GM12875 (cell line): ENCODE measurements around the gene GPATCH8.

Experiments used
- H3K4me3 ChIP-seq: one replicate; pipeline ENCODE4 v1.5.1; 2011; ENCODE audit warnings: low read depth, low read length, control low read depth
- TF ChIP-seq, protein P1 (sequence below): IDR thresholded peaks from 2 replicates; pipeline ENCODE4 v1.5.1; 2011; ENCODE audit warnings: low read depth, mild to moderate bottlenecking, control low read depth, inconsistent platforms, low read length, moderate library complexity, borderline replicate concordance; ENCODE audit not compliant: insufficient read depth

GPATCH8 gene

DNA sequence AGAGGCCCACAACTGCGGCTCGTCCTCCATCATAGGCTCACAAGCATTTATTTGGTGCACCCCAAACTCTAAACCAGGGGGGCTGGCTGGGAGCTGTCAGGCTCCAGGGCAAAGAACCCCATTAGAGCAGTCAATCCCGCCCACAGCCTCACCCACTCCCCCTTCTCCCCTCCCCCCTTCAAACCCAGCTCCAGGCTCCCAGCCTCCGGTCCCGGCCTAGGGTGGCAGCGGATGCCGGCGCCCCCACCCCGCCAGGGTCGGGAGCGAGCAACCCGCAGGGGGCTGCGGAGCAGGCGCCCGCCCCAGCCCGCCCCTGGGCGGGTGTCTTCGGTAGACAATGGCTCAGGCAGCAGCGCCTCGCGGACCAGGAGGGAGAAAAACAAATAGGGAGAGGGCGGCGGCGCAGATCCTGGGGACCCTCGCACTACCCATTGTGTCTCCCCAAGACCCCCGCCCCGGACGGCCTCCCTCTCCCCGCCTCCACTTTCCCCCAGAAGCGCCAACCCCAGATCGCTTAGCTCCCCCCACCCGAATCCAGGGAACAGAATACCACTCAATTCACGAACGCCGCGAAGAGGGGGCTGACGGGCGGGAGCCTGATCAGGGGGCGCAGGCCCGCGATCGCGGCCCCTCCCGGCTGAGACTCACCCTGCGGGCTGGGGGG, 140.1 kb downstream of the GPATCH8 start:
- H3K4me3 ChIP-seq, result peak overlapping the region; percentile 55
- TF ChIP-seq, protein P1, sequence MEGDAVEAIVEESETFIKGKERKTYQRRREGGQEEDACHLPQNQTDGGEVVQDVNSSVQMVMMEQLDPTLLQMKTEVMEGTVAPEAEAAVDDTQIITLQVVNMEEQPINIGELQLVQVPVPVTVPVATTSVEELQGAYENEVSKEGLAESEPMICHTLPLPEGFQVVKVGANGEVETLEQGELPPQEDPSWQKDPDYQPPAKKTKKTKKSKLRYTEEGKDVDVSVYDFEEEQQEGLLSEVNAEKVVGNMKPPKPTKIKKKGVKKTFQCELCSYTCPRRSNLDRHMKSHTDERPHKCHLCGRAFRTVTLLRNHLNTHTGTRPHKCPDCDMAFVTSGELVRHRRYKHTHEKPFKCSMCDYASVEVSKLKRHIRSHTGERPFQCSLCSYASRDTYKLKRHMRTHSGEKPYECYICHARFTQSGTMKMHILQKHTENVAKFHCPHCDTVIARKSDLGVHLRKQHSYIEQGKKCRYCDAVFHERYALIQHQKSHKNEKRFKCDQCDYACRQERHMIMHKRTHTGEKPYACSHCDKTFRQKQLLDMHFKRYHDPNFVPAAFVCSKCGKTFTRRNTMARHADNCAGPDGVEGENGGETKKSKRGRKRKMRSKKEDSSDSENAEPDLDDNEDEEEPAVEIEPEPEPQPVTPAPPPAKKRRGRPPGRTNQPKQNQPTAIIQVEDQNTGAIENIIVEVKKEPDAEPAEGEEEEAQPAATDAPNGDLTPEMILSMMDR, result no peak

DNA sequence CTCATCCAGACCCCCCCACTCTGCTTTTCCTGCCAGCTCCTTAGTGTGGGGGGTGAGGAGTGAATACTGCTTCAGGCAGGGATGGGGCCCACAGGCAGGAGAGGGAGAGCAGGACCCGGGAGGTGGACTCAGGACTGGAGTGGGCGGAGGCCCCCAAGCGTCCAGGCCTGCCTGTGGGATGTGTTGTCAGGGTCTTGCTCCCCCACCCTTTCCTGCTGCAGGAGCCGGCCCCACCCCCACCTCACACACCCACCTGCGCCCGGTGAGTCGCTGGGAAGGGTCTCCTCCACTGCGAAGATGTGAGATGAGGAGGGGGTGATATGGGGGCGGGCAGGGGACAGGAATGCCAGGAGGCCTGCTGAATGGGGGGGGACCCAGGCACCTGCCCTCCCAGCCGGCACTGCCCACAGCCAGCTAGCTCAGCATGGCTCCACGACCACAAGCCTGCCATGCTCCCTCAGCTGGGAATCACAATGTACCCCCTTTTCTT, 140.7 kb downstream of the GPATCH8 start:
- H3K4me3 ChIP-seq, result no peak overlapping the region
- TF ChIP-seq, protein P1, result no peak

DNA sequence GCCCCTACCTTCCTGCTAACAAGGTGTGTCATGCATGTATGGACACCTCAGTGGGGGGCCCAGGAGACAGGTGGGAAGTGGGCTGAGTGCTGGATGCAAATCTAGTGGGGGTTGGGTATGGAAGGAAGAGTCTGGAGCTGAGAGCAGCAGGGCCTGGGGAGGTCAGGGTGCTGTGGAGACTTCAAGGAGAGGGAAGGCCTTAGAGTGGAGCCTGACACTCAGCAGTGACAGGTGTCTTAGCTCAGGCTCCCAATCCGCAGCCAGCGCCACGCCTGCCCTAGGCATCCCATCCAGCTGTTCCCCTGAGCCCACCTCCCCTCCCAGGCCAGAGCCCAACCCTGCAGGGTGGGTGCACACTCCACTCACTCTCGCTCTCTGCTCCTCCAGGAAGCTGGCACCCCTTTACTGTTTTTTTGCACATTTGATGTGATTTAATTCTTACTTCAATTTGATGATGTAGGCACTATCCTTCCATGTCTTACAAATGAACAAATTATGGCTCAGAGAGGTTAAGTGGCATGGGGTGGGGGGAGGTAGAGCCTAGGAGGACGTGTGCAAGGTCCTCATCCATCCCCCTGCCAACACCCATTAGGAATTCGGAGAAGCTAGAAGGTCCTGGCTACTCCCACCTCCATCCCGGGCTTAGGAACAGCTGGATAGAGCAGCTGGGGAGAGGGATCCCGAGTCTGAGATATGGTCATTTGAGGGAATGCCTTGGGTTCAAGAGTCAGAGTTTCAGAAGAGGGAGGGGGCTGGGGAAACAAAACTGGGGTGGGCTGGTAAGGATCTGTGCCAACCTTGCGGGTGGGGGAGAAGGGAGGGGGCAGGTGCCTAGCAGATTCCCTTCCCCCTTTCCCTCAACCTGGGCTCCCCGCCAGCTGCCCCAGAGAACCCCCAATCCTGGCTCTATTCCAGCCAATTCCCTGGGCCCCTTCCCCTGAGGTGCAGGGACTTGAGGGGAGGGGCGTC, 141.6 kb downstream of the GPATCH8 start:
- H3K4me3 ChIP-seq, result no peak overlapping the region
- TF ChIP-seq, protein P1, result no peak

- TF ChIP-seq, protein P1, result no peak
- no peak overlapping the region for H3K4me3 ChIP-seq
These were observed 142.4 kb downstream of the GPATCH8 start for GRCh38 chr17:44360826-44361225.

DNA sequence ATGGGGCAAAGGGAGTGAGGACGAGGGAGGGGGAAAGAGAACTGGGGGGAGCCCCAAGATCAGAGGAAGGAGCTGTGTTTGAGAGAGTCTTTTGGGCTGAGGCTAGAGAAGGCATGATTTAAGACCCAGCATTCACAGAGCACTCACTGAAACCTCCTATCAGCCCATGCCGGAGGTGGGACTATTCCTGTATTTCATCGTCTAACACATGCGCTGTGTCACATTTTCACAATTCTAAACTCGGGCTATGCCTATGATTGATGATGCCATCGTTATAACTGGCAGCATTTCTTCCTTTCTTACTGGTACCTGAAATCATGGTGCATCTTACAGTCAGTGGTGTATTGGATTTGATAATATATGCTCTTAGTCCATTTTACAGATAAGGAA, 143.1 kb downstream of the GPATCH8 start:
- H3K4me3 ChIP-seq, result no peak overlapping the region
- TF ChIP-seq, protein P1, result no peak

- H3K4me3 ChIP-seq, result no peak overlapping the region
- TF ChIP-seq, protein P1, result no peak
These were observed 143.6 kb downstream of the GPATCH8 start for GRCh38 chr17:44359458-44360143.
